ENCODE measurements around the gene WDR64.

Gene WDR64

GRCh38 chr1:241652012-241652411, at the start of gene WDR64:
Gene WDR64, plus strand, starts transcription at chr1:241652281. Its CDS starts 204 bp downstream, at chr1:241652485.
- DNase-seq, result no peak

DNA sequence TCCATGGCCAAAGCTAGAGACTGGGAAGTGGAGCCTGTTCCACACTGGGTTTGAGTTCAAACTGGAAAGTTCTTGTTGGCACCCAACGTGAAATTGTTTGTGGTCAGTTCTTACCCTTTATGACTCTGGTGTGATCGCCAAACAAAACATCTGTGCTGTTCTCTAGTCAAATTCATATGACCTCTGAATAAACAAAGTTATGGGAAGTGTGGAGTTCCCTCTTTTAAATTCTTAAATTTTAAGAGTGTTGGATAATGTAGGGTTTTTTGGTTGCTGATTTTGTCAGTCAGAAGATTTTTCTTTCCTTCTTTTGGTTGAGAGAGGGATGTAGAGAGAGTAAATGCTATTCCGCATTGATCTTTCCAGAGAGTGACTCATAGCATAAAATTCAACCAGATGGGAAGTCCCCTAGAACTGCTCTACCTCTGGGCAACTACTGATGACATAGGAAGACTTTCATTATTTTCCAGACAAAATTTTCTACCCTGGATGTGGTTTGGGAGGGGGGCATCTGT, 48.3 kb upstream of the WDR64 start:
- DNase-seq, result no peak

DNA sequence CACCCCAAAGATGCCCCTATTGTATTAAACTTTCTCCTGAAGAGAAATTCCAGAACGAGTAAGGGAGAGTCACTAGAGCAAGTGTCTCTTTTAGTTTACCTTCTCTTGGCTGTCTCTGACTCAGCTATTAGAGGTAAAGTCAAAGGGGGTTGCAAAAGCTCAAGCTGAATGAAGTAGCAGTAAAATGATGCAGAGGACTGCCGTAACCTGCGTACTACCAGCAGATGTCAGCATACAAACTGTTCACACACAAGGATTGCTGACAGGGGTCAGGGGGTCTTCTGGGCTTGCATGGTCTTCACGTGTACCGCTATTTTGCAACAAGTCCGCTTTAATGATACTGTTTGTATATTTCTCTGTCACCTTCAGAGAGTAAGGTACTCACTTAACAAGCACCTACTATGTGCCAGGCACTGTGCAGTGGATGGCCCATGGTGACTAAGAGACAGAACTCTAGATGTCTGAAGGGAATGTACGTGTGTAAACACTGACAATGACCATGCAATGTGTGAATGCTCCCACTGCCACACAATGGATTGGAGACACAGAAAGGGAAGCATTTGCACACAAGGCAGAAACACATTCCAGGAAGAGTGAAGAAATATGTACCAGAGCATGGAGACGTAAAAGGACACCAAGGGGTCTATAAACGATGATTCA, 46.8 kb upstream of the WDR64 start:
- no peak for DNase-seq

DNA sequence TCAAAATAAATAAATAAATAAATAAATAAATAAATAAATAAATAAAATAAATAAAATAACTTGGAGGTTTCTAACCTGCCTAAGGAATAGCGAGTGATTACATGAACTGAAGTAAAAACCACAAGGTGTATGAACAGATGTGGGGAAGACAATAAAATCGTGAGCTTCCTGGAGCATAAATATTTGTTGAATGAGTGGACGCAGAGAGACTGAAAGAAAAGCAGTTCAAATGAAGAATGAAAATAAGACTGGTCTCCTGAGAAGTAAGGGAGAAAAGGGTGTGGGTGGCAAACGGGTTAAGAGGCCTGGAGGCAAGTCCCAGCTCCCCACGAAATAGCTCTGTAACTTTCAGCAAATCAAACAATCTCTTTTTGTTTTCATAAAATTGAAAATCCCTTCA, 45.5 kb upstream of the WDR64 start:
- no peak for DNase-seq

- no peak for DNase-seq
Observed at GRCh38 chr1:241607497-241607896, 44.6 kb upstream of the WDR64 start.

DNA sequence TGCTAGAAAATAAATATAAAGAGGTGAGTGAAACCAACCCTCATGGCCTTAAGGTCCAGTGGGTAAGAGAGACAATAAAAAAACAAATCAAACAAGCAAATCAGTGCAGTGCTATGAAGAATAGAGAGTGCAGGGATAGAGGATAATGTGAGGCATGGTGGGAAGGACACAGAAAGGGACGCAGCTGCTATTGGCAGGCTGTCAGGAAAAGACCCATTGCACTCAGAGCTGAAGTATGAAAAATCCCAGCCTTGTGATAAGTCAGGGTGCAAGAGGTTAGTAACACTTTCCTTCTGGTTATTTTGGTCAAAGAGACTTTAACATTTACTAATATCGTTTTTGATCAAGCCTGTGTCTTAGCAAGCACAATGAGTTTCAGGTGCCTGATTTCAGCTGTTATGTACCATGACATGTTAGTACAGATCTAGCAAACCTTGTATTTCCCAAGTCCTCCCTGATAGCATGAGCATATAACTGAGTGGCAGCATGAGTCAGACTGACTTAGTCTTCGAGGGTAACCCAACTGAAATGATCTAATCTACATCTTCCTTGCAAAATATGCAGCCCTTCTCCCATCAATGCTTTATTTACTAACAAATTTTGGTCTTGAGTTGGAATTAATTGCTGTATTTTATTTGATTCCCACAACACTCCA, 43.6 kb upstream of the WDR64 start:
- no peak for DNase-seq

DNA sequence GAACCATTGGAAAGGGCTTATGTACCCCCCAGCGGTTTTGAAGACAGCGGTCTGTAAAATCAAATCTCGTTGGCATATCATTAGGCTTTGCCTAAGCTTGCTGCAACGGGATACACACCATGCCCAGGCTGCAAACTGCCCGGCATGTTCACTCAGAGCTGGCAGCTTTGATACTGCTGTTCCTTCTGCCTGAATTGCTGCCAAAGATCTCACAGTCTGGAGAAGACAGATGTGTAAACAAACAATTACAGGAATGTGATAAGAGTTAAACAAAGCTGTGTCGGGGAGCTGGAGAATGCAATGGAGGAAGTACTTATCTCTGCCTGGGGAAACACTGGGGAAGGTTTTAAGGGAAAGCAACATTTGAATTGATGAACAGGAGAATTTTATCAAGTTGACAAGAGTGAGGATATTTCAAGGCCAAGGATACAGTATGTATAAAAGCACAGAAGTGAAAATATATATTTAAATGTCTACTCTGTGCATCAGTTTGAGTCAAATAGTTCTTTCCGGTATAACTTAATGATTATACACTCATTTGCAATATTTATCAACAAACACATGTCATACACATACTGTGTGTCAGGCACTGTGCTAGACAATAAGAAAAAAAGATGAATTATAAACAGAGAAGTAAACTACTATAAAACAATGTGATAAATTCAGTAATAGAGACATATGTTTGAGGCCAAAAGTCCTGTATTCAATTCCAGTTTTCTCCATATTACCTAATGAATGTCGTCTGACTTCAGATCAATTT, 41.8 kb upstream of the WDR64 start:
- DNase-seq, result peak; percentile 41

DNA sequence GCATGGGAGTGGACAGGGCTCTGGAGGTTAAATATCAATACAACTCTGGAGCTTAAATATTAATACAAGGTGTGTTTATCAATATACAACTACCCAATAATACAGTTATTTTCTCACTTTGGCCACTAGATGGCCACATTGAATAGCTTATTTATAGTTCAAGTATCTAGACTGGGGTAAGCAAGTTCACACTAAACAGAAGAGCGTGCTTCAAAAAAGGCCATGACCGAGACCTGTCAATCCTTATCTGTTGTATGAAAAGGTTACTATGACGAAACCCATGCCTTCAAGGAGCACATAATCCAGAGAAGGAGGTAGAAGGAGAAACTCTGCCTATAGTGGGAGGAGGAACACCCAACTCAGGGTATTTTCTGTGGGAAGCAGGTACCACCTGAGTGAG, 41.0 kb upstream of the WDR64 start:
- peak; percentile 8 for DNase-seq

DNA sequence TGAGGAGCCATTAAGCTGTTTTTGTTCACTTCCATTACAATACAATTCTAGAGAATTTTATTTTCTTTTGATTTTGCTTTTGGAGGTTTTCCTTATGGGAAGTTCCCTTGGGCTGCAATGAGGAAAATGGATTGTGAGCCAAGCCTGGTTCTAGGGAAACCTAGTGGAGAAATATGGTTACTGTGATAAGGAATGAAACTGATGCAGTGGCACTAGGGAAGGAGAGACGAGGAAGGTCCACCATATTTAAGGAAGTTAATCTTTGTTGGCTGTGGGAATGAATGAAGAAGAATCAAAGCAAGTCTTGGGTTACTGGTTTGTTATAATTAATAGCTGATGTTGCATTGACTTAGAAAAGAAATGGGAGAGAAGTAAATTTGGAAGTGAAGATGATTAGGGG, 40.3 kb upstream of the WDR64 start:
- no peak for DNase-seq

- DNase-seq, result no peak
Observed at GRCh38 chr1:241612533-241613477, 39.3 kb upstream of the WDR64 start.

DNA sequence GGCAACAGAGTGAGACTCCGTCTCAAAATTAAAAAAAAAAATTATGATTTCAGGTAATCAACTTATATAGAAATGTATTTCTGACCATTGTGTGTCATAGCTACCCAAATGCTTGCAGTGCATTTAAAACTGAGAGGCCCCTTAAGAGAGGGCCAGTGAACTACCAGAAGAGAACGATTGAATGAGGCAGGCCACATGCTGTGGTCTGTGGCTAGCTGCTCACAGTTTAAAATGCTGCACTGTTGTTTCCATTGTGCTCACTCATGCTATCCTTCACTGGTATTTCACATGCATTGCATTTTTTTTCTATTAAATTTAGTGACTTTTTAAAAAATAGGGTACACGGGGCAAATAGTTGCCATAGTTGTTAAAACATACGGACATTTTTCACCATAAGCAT, 37.9 kb upstream of the WDR64 start:
- no peak for DNase-seq

DNA sequence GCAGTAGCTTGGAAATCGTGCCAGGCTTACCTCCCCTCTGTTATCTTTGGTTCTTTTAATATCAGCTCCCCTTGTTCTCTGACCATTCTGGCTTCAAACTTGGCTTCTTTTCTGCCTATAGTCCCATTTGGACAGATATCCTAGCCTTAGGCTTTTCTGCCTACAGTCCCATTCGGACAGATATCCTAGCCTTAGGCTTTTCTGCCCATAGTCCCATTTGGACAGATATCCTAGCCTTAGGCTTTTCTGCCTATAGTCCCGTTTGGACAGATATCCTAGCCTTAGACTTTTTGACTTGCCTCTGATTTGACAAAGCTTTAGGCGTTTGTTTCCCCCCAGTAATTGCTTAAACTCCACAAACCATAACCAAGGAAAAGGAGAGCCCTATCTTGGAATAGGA, 37.5 kb upstream of the WDR64 start:
- no peak for DNase-seq

GRCh38 chr1:241615043-241615974, 36.8 kb upstream of the WDR64 start:
- DNase-seq, result no peak

DNA sequence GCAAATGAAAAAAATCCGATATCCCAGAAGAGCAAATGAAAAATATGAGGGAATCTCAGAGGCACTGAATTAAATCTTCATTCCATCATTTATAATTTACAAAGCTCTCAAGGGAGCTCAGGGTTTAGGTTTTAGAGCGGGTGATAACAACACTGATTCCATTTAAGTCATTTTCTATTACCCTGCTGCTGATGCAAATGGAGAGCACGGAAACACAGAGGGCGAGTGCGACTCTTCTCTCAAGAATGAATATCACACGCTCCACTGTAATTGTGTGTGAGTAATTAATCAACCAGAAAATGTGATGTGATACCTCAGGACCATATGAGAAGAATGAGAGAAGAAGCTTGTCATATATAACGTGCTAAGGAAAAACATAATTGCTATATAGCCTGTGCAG, 34.7 kb upstream of the WDR64 start:
- DNase-seq, result no peak

- DNase-seq, result no peak
Observed at GRCh38 chr1:241622669-241623068, 29.4 kb upstream of the WDR64 start.

- no peak for DNase-seq
Observed at GRCh38 chr1:241624935-241625334, 27.1 kb upstream of the WDR64 start.

DNA sequence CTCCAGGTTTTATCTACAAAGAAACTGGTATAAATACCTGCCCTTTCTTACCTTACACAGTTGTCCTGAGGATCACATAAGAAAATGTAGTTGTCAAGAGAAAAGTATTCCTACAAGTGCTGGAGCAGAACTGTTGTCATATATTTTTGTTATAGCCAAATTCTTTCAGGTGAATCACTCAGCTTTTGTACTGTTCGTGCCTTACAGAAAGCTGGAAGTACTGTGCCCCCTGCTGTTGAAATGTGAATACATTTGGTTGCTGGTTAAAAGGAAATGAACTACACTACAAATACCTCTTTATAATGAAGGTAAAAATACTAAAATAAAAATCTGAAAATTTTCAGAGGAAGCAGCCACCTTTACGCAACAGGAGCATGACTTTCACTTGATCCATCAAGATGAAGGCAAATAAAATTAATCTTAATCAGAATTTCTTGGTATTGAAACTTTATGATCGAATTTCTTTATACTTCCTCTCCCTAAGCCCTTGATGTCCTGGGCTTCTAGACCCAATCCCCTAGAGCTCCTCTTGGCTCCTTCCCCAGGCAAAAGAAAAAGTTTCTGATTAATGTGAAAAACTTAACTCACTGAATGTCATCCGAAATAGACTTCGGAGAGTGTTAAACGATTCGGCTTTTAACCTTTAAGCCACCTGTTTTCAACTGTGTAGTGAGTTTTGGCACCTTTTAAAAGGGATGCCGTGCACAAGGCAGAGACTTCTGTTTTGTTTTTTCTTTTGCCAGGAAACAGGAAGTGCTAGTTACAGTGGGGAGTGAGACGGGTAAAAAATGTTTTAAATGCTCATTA, 24.4 kb upstream of the WDR64 start:
- peak; percentile 2 for DNase-seq

GRCh38 chr1:241630005-241630404, 22.1 kb upstream of the WDR64 start:
- no peak for DNase-seq

GRCh38 chr1:241630476-241630875, 21.6 kb upstream of the WDR64 start:
- no peak for DNase-seq

DNA sequence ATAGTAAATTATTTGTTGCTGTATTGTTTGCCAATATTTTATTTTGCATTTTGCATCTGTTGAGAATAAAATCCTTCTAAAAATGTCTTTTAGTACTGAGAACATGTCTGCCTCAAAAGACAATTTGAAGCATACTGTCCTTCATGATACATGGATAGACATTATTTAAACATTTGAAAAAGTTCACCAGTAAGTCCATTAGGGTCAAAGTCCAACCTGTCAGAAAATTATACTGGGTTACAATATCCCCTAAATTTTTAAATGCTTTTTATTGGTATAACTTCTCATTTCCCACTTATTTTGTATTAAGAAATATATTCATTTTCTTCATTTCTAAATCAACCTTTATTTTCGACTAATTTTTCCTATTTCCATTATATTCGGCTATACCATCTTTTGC, 21.2 kb upstream of the WDR64 start:
- no peak for DNase-seq

GRCh38 chr1:241631674-241632073, 20.4 kb upstream of the WDR64 start:
- DNase-seq, result no peak

Data from DMS79 (cell line).